ENCODE measurements around the gene LALBA.
"Not testable (repeated sequence)": the region's sequence is repeated elsewhere in the genome, so short reads cannot be mapped to it uniquely, and the experiment has no call there.

Gene LALBA

DNA sequence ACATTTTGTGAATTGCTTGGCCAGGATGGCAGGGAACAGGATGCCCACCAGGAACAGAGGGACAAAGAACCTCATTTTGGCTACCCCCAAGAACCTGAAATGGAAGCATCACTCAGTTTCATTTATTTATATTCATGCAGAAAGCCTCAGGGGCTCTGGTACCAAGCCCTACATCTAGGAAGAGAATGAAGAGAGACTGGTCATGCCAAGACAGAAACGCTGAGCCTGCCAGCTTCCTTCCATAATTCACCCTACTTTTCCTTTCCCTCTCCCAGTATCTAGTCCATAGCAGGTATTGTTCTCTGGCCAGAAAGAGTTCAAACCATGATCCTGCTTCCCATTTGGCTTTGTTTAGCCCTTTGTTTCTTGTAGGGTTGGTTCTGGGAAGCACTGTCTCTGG is at the start of gene LALBA:
Gene LALBA (minus strand): TSS at position 101 of the 400 bp plus-strand sequence. CDS start 26 bp downstream, at position 75.
- no peak for DNase-seq

DNA sequence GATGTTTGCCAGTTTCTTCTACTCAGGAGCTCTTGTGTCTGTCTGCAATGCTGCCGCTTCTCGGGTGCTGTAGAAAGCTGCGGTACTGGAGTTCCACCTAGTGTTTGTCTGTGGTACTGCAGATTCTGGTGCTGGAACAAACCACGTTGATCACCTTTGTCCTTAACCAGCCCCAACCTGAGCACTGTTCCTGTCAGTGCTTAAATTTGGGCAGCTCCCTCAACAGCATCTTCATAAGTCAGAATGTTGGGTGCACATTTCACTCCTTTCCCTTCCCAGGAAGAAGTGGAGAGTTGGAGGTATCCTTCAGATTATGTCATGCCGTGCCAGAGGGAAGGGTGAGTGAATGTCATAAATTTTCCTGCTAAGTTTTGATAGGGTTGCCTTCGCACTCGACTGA is 48.7 kb upstream of the LALBA start:
- DNase-seq: peak; percentile 12

DNA sequence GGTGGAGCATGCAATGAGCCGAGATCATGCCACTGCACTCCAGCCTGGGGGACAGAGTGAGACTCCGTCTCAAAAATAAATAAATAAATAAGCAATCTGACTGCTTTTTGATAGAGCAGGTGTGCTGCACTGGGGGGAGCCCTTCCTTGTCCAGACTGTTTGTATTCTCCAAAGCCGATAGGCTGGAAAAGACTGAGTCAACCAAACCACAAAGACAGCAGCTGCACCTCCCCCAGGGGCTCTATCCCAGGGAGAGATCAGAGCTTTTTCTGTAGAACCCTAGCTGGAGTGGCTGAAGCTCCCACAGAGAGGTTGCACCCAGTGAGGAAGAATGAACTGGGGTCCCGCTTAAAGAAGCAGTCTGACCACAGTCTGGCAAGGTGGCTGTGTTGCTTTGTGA is 45.8 kb upstream of the LALBA start:
- DNase-seq: no peak

- DNase-seq: no peak
Observed at GRCh38 chr12:48613321-48613720, 43.5 kb upstream of the LALBA start.

- DNase-seq: no peak
Observed at GRCh38 chr12:48602192-48602989, 32.5 kb upstream of the LALBA start.

GRCh38 chr12:48601013-48601756 is 31.3 kb upstream of the LALBA start:
- no peak for DNase-seq

- no peak for DNase-seq
Observed at GRCh38 chr12:48600552-48600951, 30.7 kb upstream of the LALBA start.

GRCh38 chr12:48592591-48593086 is 22.8 kb upstream of the LALBA start:
- no peak for DNase-seq

DNA sequence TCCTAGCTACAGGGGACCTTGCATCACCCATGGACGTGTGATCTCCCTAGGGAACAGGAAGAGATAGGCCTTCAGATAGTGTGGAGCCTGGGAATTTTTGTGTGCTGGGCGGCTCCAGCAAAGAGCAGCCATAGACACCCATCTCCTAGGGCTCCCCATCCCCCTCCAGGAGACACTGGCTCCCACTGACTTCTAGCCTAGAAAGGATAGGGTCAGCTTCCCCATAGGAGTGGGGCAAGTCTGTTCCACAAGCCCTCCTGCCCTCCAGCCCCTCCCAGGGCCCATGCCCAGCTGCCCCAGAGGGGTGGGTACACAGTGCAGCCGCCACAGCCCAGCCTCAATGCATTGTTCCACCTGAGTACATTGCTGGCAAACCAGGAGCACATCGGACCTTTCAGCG is 16.5 kb upstream of the LALBA start:
- no peak for DNase-seq

DNA sequence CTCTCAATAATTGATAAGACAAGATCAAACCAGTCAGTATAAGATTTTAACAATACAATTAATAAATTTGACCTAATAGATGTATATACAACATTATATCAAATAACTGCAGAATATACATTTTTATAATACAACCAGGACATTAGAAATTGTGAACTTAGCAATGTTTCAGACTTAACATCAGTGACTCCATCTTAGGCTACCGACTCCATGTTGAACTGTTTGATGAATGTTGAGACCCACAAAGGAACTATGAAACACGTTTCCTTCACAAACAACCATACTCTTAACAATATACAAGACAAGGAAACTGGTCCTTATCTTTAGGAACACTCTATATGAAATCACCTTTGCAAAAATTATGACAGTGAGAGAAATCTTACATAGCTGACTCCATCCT is 13.9 kb upstream of the LALBA start:
- no peak for DNase-seq

DNA sequence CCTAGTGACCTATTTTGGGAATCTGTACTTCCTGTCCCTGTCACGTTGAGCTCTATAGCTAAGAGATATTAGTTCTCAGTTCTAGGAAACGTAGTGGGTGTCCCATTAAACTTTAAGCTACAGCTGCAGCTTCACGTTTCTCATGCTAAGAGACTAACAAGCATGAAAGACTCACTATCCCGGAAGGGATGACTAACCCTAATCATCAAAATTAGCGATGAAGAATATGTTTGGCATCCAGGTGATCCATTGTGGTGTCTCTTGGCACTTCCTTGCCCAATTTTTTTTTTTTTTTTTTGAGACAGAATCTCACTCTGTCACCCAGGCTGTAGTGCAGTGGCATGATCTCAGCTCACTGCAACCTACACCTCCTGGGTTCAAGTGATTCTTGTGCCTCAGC is 11.0 kb upstream of the LALBA start:
- DNase-seq: no peak

GRCh38 chr12:48572326-48572725 is 2.5 kb upstream of the LALBA start:
- no peak for DNase-seq

- DNase-seq: no peak
Observed at GRCh38 chr12:48567731-48568130, 2.1 kb downstream of the LALBA start.

DNA sequence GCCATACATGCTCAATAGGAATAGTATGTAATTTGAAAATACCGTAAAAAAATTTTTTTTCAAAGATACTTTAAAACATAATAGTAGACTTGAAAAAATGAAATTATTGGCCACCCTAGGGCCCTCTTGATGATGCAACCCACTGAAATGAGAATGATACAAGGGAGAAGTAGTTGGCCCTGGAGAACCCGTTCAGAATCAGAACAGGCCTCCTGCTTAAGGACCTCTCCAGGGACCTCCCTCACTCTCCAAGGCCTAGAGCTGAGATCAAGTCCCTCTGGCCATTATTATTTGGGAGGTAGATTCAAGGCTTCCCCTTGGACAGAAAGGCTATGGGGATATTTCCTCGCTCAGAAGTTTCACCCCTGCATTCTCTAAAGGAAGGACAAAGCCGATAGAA is 11.9 kb downstream of the LALBA start:
- DNase-seq: no peak

GRCh38 chr12:48556631-48557030 is 13.2 kb downstream of the LALBA start:
- no peak for DNase-seq

- DNase-seq: not testable (repeated sequence)
Observed at GRCh38 chr12:48553666-48554343, 16.0 kb downstream of the LALBA start.

GRCh38 chr12:48551636-48552035 is 18.2 kb downstream of the LALBA start:
- DNase-seq: not testable (repeated sequence)

GRCh38 chr12:48547012-48547411 is 22.8 kb downstream of the LALBA start:
- not testable (repeated sequence) for DNase-seq

- no peak for DNase-seq
Observed at GRCh38 chr12:48545833-48546469, 23.9 kb downstream of the LALBA start.

DNA sequence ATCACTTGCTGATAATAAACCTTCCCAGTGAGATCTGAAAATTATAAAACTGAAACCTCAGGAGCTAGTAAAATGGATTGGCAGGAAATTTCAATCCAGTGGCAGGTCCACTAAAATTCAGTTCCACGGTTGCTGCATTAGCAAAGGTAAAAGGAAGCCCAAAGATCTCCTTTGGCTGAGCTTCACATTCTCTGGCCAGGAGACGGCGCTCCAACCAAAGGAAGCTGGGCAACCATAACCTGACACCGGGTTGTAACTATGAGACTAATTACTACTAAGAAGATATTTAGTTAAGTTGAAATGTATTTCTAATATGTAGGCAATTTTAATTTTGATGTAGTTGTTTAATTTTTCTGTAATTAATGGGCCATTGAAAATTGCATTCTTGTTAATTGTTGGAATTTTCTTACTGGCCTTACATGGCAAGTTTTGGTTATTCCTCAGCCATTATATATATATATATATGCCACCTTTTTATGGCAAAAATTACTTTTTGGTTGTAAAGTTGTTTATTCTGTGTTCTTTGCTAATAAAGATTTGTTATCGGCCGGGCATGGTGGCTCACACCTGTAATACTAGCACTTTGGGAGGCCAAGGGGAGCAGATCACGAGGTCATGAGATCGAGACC is 27.4 kb downstream of the LALBA start:
- no peak for DNase-seq

GRCh38 chr12:48536602-48537001 is 33.2 kb downstream of the LALBA start:
- no peak for DNase-seq

- DNase-seq: no peak
Observed at GRCh38 chr12:48532601-48533000, 37.2 kb downstream of the LALBA start.
